A549 treated with AZD2906 at 1 μM for 4 hours (cell line): ENCODE data around the gene MAPT. TPM values are rescaled to one million over a fixed set of nuclear protein-coding genes. Genes with fewer than 3 reads are reported as not detected.

Source experiments
- total RNA-seq: library from RNA; stranded (reverse); fragments of 200-300 nt; extraction: Qiagen RNA extraction; gene quantifications from 5 replicates; pipeline ENCODE4 v1.2.3, GENCODE V29; 2022

The MAPT gene
- 1.7 to 2.2 TPM (median 2.0 TPM) in 5 replicates for total RNA-seq

DNA sequence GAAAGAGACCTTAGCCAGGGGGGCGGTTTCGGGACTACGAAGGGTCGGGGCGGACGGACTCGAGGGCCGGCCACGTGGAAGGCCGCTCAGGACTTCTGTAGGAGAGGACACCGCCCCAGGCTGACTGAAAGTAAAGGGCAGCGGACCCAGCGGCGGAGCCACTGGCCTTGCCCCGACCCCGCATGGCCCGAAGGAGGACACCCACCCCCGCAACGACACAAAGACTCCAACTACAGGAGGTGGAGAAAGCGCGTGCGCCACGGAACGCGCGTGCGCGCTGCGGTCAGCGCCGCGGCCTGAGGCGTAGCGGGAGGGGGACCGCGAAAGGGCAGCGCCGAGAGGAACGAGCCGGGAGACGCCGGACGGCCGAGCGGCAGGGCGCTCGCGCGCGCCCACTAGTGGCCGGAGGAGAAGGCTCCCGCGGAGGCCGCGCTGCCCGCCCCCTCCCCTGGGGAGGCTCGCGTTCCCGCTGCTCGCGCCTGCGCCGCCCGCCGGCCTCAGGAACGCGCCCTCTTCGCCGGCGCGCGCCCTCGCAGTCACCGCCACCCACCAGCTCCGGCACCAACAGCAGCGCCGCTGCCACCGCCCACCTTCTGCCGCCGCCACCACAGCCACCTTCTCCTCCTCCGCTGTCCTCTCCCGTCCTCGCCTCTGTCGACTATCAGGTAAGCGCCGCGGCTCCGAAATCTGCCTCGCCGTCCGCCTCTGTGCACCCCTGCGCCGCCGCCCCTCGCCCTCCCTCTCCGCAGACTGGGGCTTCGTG lies at the start of gene MAPT:
TSS of gene MAPT (plus strand) at position 533 of the 763 bp plus-strand sequence. CDS start 67,784 bp downstream, outside the sequence.

DNA sequence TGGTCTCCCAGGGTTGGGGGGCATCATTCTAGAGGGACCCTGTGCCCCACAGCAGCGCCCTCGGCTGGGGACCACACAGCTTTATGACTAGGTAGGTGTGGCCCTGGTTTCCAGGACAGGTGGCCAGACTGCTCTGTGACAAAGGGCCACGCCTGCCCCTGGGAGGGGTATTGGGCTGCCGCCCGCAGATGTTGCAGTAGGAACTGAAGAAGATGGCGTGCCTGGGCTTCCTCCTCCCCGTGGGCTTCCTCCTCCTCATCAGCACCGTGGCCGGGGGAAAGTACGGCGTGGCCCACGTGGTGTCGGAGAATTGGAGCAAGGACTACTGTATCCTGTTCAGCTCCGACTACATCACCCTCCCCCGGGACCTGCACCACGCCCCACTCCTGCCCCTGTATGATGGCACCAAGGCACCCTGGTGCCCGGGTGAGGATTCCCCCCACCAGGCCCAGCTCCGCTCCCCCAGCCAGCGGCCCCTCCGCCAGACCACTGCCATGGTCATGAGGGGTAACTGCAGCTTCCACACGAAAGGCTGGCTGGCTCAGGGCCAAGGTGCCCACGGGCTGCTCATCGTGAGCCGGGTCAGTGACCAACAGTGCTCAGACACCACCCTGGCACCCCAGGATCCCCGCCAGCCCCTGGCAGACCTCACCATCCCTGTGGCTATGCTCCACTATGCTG lies 49.5 kb upstream of the MAPT start, which contains the start of gene SPPL2C:
TSS of gene SPPL2C (plus strand) at position 187 of the 681 bp plus-strand sequence. CDS start at position 213, 26 bp downstream.

DNA sequence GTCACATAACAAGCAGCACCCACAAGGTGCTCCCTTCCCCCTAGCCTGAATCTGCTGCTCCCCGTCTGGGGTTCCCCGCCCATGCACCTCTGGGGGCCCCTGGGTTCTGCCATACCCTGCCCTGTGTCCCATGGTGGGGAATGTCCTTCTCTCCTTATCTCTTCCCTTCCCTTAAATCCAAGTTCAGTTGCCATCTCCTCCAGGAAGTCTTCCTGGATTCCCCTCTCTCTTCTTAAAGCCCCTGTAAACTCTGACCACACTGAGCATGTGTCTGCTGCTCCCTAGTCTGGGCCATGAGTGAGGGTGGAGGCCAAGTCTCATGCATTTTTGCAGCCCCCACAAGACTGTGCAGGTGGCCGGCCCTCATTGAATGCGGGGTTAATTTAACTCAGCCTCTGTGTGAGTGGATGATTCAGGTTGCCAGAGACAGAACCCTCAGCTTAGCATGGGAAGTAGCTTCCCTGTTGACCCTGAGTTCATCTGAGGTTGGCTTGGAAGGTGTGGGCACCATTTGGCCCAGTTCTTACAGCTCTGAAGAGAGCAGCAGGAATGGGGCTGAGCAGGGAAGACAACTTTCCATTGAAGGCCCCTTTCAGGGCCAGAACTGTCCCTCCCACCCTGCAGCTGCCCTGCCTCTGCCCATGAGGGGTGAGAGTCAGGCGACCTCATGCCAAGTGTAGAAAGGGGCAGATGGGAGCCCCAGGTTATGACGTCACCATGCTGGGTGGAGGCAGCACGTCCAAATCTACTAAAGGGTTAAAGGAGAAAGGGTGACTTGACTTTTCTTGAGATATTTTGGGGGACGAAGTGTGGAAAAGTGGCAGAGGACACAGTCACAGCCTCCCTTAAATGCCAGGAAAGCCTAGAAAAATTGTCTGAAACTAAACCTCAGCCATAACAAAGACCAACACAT lies 104.9 kb downstream of the MAPT start, which contains the start of gene STH:
TSS of gene STH (plus strand) at position 264 of the 913 bp plus-strand sequence. CDS start at position 294, 30 bp downstream.

Other genes with a start within 250 kb of the MAPT start
- 0.09 to 0.28 TPM (median 0.12 TPM) in 5 replicates for gene CRHR1, start 110.2 kb upstream of the MAPT start, total RNA-seq
- not detected in 5 replicates for gene SPPL2C, start 49.7 kb upstream of the MAPT start, total RNA-seq
- gene STH, start 104.7 kb downstream of the MAPT start, total RNA-seq: not detected in 5 replicates